ENCODE data around the gene PPP4R3A. TPM values are rescaled to one million over a fixed set of nuclear protein-coding genes. Genes with fewer than 3 reads are reported as not detected.

Gene PPP4R3A
- total RNA-seq, 2 donors from 2014 or later = 95.2 to 96.6 TPM

DNA sequence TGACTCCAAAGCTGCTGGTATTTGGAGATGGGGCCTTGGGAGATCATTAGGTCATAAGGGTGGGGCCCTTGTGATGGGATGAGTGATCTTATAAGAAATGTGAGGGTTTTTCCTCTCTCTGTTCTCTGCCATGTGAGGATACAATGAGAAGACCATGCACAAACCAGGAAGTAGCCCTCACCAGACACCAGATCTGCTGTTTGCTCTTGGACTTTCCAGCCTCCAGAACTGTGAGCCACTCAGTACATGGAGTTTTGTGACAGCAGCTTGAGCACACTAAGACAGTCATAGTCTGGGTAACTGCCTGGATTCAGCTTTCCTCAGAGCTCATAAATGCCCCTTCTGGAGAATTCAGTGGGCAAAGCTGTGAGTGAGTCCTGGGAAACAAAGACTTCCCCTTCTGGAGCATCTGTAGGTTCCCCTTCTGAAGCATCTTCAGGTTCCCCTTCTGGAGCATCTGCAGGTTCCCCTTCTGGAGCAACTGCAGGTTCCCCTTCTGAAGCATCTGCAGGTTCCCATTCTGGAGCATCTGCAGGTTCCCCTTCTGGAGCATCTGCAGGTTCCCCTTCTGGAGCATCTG is 11.0 kb upstream of the PPP4R3A start:
- Mint-ChIP-seq H3K27me3 (ENCODE audit: insufficient read depth) (peaks cover 9% of the 10 kb centered on the region), H3K9me3 (peaks cover 4% of the 10 kb centered on the region), H3K4me1 (no peaks in the 10 kb centered on the region), H3K27ac (no peak overlapping the region), H3K4me3 (no peak overlapping the region), H3K36me3 (ENCODE audit: low read depth) (no peaks in the 10 kb centered on the region)
- TF ChIP-seq, protein P1, sequence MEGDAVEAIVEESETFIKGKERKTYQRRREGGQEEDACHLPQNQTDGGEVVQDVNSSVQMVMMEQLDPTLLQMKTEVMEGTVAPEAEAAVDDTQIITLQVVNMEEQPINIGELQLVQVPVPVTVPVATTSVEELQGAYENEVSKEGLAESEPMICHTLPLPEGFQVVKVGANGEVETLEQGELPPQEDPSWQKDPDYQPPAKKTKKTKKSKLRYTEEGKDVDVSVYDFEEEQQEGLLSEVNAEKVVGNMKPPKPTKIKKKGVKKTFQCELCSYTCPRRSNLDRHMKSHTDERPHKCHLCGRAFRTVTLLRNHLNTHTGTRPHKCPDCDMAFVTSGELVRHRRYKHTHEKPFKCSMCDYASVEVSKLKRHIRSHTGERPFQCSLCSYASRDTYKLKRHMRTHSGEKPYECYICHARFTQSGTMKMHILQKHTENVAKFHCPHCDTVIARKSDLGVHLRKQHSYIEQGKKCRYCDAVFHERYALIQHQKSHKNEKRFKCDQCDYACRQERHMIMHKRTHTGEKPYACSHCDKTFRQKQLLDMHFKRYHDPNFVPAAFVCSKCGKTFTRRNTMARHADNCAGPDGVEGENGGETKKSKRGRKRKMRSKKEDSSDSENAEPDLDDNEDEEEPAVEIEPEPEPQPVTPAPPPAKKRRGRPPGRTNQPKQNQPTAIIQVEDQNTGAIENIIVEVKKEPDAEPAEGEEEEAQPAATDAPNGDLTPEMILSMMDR (conservative IDR thresholded peaks at IDR 0.05) = no peak
- Histone ChIP-seq H3K9me3 (ENCODE audit: control insufficient read depth, low read length) (no peaks in the 10 kb centered on the region), H3K27ac (ENCODE audit: low read depth, low read length) (no peak overlapping the region), H3K27me3 (ENCODE audit: control insufficient read depth, insufficient read depth, low read length, poor library complexity, severe bottlenecking) (no peaks in the 10 kb centered on the region), H3K36me3 (ENCODE audit: control insufficient read depth, insufficient read depth, low read length) (no peaks in the 10 kb centered on the region), H3K4me3 (ENCODE audit: low read length) (no peak overlapping the region), H3K4me1 (ENCODE audit: control insufficient read depth, insufficient read depth, low read length) (no peaks in the 10 kb centered on the region), H3K9ac (ENCODE audit: extremely low read depth, low read length, poor library complexity, severe bottlenecking) (no peak overlapping the region)
- DNase-seq = no peak

DNA sequence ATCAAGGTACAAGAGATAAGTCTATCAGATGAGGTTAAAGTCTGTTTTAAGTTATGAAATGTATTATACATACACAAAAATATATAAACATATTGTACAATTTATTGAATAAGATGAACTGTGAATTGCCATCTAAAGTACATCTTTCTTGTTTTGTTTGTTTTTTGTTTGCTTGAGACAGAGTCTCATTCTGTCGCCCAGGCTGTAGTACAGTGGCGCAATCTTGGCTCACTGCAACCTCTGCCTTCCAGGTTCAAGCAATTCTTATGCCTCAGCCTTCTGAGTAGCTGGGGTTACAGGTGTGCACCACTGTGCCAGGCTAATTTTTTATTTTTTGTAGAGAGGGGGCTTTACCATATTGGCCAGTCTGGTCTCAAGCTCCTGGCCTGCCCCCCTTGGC is 10.0 kb upstream of the PPP4R3A start:
- peaks cover 9% of the 10 kb centered on the region for H3K27me3 Mint-ChIP-seq (ENCODE audit: insufficient read depth)
- Histone ChIP-seq H3K4me1 (ENCODE audit: control insufficient read depth, insufficient read depth, low read length) (no peaks in the 10 kb centered on the region), H3K36me3 (ENCODE audit: control insufficient read depth, insufficient read depth, low read length) (no peaks in the 10 kb centered on the region), H3K27me3 (ENCODE audit: control insufficient read depth, insufficient read depth, low read length, poor library complexity, severe bottlenecking) (no peaks in the 10 kb centered on the region), H3K27ac (ENCODE audit: low read depth, low read length) (no peak overlapping the region), H3K9me3 (ENCODE audit: control insufficient read depth, low read length) (no peaks in the 10 kb centered on the region), H3K9ac (ENCODE audit: extremely low read depth, low read length, poor library complexity, severe bottlenecking) (no peak overlapping the region), H3K4me3 (ENCODE audit: low read length) (no peak overlapping the region)
- DNase-seq = no peak
- 83 to 91% methylated on average over 2 of the region's 2 CpGs for WGBS, 2 experiments (ENCODE audit: insufficient coverage in 1 of 2, insufficient read length in 1 of 2)
- H3K4me3 Mint-ChIP-seq = no peak overlapping the region
- no peaks in the 10 kb centered on the region for H3K36me3 Mint-ChIP-seq (ENCODE audit: low read depth)
- no peak overlapping the region for H3K27ac Mint-ChIP-seq
- TF ChIP-seq, protein P1 (conservative IDR thresholded peaks at IDR 0.05) = no peak
- H3K4me1 Mint-ChIP-seq = no peaks in the 10 kb centered on the region
- H3K9me3 Mint-ChIP-seq = peaks cover 4% of the 10 kb centered on the region

DNA sequence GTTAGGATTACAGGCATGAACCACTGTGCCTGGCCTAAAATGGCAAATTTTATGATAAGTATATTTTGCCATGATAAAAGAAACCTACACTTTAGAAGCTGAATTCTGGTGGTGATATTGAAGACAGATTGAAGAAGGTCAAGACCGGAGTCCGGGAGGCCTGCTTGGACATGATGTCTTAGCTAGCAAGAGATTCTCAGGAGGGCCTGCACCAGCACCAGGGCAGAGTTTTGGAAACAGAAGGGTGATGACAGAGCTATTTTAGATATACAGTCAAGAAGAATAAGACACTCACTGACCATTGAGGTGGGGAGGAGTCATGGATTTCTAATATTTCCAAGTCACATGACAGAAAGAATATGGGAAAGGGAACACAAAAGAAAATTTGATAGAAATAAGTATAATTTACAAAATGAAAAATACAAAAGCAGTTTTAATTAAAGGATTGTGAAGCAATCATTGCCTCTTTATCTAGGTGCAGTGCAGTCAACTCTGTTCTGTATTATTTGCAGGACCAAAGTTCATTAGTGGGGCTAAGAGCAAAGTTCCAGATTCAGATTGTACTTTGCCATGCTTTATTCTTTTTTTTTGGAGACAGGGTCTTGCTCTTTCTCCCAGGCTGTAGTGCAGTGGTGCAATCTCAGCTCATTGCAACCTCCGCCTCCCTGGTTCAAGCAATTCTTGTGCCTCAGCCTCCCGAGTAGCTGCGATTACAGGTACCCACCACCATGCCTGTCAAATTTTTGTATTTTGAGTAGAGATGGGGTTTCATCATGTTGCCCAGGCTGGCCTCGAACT is 9.3 kb upstream of the PPP4R3A start:
- no peak overlapping the region for H3K4me3 Mint-ChIP-seq
- H3K9ac ChIP-seq (ENCODE audit: extremely low read depth, low read length, poor library complexity, severe bottlenecking) = no peak overlapping the region
- H3K27ac ChIP-seq (ENCODE audit: low read depth, low read length) = no peak overlapping the region
- H3K9me3 ChIP-seq (ENCODE audit: control insufficient read depth, low read length) = no peaks in the 10 kb centered on the region
- no peaks in the 10 kb centered on the region for H3K27me3 ChIP-seq (ENCODE audit: control insufficient read depth, insufficient read depth, low read length, poor library complexity, severe bottlenecking)
- no peak overlapping the region for H3K27ac Mint-ChIP-seq
- no peaks in the 10 kb centered on the region for H3K36me3 ChIP-seq (ENCODE audit: control insufficient read depth, insufficient read depth, low read length)
- TF ChIP-seq, protein P1 (conservative IDR thresholded peaks at IDR 0.05) = no peak
- H3K27me3 Mint-ChIP-seq (ENCODE audit: insufficient read depth) = peaks cover 9% of the 10 kb centered on the region
- H3K4me3 ChIP-seq (ENCODE audit: low read length) = no peak overlapping the region
- DNase-seq = no peak
- peaks cover 4% of the 10 kb centered on the region for H3K9me3 Mint-ChIP-seq
- no peaks in the 10 kb centered on the region for H3K4me1 ChIP-seq (ENCODE audit: control insufficient read depth, insufficient read depth, low read length)
- no peaks in the 10 kb centered on the region for H3K36me3 Mint-ChIP-seq (ENCODE audit: low read depth)
- no peaks in the 10 kb centered on the region for H3K4me1 Mint-ChIP-seq
- 90 to 95% methylated on average over 5 to 6 of the region's 6 CpGs for WGBS, 2 experiments (ENCODE audit: insufficient coverage in 1 of 2, insufficient read length in 1 of 2)

Measured in endodermal cell (in vitro differentiated cells).